SK-N-SH (cell line): Measurements from ENCODE around the gene RCBTB2.

Source experiments
- FOXM1 ChIP-seq: IDR thresholded peaks from 2 replicates; pipeline ENCODE4 v1.4.0; 2012; ENCODE audit warnings: low read depth, mild to moderate bottlenecking
- GABPA ChIP-seq: IDR thresholded peaks from 2 replicates; pipeline ENCODE4 v1.4.0; 2012; ENCODE audit warnings: low read depth, mild to moderate bottlenecking
- RAD21 ChIP-seq: IDR thresholded peaks from 2 replicates; pipeline ENCODE4 v1.6.1; 2012; ENCODE audit warnings: mild to moderate bottlenecking, low read length
- TF ChIP-seq, protein P1 (sequence below): fragments of 200-600 bp; sonication (generic); IDR thresholded peaks from 2 replicates; pipeline ENCODE4 v1.6.1; 2017; ENCODE audit warnings: antibody characterized with exemption, mild to moderate bottlenecking, moderate library complexity
- TF ChIP-seq, protein P2 (sequence below): fragments of 150-350 bp; IDR thresholded peaks from 2 replicates; pipeline ENCODE4 v1.6.1; 2016; ENCODE audit warnings: mild to moderate bottlenecking, low read depth, low read length

DNA sequence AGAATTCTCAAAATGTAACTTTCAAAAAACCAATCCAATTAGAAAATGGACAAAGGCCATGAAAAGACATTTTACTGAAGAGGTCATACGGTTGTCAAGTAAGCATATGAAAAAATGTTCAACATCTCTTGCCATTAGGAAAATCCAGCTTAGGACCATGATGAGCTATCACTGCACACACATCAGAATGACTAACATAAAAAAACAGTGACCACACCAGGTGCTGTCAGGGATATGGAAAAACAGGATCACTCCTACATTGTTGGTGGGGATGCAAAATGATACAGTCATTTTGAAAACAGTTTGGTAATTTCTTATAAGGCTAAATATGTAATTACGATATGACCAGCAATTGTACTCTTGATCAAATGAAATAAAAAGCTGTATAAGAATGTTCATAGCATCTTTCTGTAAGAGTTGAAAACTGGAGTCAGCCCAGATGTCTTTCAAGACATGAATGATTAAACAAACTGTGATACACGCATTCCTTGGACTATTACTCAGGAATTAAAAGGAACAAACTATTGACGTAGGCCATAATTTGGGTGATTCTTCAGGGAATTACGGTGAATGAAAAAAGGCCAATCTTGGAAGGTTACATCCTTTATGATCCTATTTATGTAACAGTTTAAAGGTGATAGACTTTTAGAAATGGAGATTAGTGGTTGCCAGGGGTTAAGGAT is 26.9 kb upstream of the RCBTB2 start:
- TF ChIP-seq, protein P1, sequence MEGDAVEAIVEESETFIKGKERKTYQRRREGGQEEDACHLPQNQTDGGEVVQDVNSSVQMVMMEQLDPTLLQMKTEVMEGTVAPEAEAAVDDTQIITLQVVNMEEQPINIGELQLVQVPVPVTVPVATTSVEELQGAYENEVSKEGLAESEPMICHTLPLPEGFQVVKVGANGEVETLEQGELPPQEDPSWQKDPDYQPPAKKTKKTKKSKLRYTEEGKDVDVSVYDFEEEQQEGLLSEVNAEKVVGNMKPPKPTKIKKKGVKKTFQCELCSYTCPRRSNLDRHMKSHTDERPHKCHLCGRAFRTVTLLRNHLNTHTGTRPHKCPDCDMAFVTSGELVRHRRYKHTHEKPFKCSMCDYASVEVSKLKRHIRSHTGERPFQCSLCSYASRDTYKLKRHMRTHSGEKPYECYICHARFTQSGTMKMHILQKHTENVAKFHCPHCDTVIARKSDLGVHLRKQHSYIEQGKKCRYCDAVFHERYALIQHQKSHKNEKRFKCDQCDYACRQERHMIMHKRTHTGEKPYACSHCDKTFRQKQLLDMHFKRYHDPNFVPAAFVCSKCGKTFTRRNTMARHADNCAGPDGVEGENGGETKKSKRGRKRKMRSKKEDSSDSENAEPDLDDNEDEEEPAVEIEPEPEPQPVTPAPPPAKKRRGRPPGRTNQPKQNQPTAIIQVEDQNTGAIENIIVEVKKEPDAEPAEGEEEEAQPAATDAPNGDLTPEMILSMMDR = no peak
- TF ChIP-seq, protein P2, sequence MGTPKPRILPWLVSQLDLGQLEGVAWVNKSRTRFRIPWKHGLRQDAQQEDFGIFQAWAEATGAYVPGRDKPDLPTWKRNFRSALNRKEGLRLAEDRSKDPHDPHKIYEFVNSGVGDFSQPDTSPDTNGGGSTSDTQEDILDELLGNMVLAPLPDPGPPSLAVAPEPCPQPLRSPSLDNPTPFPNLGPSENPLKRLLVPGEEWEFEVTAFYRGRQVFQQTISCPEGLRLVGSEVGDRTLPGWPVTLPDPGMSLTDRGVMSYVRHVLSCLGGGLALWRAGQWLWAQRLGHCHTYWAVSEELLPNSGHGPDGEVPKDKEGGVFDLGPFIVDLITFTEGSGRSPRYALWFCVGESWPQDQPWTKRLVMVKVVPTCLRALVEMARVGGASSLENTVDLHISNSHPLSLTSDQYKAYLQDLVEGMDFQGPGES = no peak
- TF ChIP-seq RAD21 (no peak), FOXM1 (no peak), GABPA (no peak)
